HG03571 (cell line): ENCODE measurements around the gene TOMM70.

ENCODE experiments used
- ATAC-seq: cut with Tn5 transposase; IDR thresholded peaks from one replicate; pipeline ENCODE4 v1.9.1; 2021; ENCODE audit not compliant: unreplicated experiment

TOMM70 gene

DNA sequence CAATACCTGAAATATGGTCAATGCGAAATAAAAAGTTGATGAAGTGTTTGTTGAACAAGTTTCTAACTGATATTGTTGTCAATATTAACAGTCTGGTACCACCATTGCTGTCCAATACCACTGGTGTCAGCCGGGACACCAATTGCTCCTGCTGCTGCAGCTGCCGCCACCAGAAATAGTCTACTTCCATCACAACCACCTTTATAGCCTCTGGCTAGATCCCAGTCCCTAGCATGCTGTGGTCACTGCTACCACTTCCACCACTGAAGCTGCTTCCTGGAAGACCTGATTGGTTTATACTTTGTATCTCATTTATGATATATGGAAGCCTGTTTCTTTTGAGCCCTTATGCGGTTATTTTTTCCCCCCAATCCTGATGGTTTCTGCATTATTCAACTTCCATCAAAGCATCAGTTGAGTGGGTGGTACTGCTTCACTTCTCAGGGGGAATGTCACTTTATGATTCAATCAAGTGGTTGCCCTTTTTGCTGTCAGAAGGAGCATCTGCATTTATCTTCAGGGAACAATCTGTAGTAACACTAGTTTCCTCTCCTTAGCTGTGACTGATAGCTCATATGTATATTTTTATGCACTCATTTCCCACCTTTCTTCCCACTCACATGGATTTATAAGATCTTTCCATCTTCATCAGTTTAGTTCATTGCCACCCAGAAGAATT, 12.2 kb upstream of the TOMM70 start:
- no peak for ATAC-seq

- ATAC-seq = no peak
These were observed 10.4 kb upstream of the TOMM70 start for GRCh38 chr3:100411091-100411982.

GRCh38 chr3:100407977-100408532, 7.2 kb upstream of the TOMM70 start:
- no peak for ATAC-seq

DNA sequence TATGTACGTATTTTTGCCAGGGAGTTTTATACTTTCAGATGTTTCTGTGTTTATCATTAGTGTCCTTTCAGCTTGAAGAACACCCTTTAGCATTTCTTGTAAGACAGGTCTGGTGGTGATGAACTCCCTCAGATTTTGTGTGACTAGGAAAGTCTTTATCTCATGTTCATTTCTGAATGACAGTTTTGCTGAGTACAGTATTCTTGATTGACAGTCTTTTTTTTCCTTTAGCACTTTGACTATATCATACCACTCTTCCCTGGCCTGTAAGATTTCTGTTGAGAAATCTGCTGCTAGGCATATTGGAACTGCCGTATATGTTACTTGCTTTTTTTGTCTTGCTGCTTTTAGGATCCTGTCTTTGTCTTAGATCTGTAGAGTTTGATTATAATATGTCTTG, 6.3 kb upstream of the TOMM70 start:
- no peak for ATAC-seq

- ATAC-seq = no peak
These were observed 3.3 kb upstream of the TOMM70 start for GRCh38 chr3:100404250-100404548.

GRCh38 chr3:100403362-100404249, 2.7 kb upstream of the TOMM70 start:
- no peak for ATAC-seq

DNA sequence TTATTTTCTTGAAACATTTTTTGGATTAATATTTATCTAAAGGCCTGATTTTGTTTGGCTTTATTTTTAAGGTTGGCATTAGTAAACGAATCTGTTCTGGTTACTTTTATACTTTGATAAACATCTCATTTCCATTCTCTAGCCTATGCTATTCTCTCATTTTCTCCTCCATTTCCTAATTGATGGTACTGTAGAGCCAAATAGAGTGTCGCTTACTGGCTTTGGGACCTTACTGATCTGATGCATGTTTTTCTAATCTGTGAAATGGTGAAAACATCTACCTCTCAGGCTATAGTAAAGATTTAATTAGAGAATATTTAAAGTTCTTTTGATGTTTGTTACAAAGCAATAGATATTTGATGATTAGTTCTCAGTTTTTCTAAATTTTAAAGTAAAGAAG, 2.0 kb upstream of the TOMM70 start:
- no peak for ATAC-seq

- no peak for ATAC-seq
These were observed 1.4 kb upstream of the TOMM70 start for GRCh38 chr3:100402256-100402655.

- ATAC-seq = peak; percentile 7
These were observed 769 bp upstream of the TOMM70 start for GRCh38 chr3:100401674-100402041.

- peak; percentile 12 for ATAC-seq
These were observed 490 bp downstream of the TOMM70 start for GRCh38 chr3:100400419-100400779.

- no peak for ATAC-seq
These were observed 1.4 kb downstream of the TOMM70 start for GRCh38 chr3:100399341-100400071.

DNA sequence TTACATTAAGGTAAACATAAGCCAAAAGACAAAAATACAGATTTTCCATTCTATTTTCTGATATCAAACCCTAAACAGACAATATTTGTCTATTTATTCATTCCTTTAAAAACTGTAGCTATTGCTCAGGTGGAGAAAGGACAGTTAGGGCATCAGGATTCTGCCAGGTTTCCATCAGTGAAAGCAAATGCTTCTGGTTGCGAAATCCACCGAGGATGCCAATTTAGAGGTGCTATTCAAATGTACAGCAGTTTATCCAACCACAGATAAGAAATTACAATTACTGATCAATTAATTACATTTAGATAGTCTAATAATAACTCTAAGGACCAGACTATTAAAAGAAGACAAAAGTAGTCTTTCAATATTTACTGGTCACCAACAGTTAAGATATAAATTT, 3.9 kb downstream of the TOMM70 start:
- ATAC-seq = no peak

DNA sequence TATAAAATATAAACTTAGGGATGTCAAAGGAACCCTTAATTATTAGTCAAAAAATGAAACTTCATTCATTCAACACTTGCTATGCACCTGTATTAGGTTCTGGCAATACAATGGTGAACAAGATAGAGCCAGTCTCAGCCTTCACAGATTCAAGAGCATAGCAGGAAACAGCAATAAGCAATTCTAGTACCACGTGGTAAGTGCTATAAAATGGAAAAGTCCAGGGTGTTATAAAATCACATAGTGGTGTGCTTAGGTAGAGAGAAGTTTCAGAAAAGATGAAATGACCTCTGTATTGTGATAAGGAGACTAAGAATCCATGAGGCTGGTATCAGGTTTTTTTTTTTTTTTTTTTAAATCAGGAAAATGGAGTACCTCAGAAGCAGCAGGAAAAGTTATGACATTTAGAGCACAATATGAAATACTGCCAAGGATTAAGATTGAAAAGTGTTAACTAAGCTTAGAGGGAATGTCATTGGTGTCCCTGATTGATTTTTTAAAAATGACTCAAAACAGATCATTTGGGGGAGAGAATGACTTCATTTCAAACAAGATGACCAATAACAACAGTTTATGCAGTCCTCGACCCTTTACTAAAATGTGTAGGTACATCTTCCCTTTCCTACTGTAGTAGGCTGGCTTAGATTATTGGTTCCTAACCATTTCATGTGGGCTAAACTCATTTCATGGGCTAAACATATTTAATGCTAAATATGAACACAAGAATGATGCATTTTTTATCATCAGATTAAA, 5.0 kb downstream of the TOMM70 start:
- no peak for ATAC-seq

DNA sequence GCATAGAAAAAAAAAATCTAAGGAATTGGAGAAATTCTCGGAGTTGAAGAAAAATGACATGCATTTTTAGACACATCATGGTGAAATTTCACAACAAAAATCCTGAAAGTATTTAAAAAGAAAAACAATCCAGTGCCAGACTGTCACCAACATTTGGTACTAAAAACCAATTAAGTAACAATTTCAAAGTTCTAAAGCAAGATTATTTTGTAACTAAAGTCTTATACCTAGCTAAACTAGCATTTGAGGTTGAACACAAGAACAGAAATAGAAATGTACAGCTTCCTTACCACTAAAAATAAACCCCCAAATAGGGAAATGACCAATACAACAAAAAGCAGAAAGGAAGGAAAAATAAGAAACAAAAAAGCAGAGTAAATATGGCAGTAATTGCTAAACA, 11.9 kb downstream of the TOMM70 start:
- ATAC-seq = no peak

GRCh38 chr3:100386437-100387074, 14.3 kb downstream of the TOMM70 start:
- ATAC-seq = no peak

DNA sequence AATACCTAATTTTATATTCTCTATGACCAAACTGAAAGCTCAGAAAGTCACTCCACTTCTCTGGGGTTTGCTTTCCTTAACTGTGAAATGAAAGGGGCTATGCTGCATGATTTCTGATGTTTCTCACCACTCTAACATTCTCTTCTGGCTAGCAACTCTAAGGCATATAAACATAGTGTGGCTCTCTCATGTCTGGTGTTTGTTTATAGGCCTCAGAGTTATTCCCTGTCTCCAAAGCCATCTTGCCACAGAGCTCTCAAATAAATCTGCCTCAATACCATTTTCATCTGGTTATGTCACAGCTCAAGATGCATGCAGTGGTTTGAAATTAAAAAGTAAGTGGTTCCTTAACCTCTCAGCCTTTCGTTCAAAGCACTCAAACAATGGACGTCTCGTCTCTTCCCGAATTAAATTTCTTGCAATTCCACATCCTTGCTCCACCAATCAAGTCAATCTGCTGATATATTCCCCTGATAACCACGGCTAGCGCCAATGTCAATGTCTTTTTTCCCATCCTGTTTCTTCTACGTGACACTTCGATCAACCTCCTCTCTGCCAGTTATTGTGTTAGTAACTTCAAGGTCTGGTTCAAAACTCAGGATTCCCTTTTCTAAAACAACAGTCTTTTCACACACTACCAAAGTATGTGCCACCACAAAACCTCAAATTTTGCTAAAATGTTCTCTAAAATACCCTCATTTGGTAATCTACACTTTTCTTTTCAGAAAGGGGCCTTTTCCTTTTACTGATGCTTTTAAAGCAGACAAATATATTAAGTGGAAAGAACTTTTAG, 16.0 kb downstream of the TOMM70 start:
- ATAC-seq = no peak

DNA sequence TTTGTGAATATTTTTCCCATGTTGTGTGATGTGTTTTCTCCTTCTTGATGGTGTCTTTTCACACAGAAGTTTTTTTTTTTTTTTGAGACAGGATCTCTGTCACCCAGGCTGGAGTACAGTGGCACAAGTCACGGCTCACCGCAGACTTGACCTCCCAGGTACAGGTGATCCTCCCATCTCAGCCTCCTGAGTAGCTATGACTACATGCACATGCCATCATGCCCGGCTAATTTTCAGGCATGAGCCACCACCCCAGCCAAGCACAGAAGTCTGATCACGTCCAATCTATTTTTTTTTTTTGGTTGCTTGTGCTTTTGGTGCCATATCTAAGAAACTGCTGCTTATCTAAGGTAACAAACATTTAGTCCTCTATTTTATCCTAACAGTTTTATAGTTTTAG, 24.6 kb downstream of the TOMM70 start:
- ATAC-seq = no peak

DNA sequence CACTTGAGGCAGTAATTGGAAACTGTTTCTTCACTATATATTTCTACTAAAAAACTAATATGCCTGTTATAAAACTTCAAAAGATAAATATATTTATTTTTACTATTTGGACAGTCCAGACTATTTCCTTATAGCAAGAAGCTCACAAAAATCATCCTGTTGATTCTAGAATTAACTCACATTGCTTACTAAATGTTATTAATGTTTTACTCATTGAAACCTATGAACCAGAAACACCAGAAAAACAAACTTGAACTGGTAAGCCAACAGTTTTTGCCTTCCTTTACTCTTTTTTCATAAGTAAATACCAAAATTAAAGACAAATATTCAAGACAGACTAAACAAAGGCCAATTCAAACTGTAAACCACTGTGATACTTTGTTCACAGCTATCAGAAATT, 26.4 kb downstream of the TOMM70 start:
- ATAC-seq = no peak

DNA sequence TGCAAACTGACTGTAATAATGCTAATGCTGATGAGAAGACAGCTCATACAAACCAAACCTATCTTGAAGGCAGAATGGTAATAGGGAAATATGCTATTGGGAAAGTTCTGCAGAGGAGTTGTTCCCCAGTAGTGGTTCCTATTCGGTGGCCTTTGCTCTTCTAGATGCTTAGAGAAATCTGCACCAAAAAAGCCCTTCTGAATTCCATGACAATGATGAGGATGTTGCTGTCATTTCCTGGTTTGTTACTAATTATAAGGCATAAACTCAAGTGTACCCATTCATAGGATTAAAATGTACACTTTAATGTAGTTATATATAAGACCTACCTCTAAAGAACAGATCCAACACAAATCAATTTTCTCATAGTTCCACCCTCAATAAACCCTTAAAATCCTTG, 30.1 kb downstream of the TOMM70 start:
- ATAC-seq = no peak
